ENCODE measurements around the gene PGBD1.
"Not testable (repeated sequence)": the region's sequence is repeated elsewhere in the genome, so short reads cannot be mapped to it uniquely, and the experiment has no call there.

The PGBD1 gene

DNA sequence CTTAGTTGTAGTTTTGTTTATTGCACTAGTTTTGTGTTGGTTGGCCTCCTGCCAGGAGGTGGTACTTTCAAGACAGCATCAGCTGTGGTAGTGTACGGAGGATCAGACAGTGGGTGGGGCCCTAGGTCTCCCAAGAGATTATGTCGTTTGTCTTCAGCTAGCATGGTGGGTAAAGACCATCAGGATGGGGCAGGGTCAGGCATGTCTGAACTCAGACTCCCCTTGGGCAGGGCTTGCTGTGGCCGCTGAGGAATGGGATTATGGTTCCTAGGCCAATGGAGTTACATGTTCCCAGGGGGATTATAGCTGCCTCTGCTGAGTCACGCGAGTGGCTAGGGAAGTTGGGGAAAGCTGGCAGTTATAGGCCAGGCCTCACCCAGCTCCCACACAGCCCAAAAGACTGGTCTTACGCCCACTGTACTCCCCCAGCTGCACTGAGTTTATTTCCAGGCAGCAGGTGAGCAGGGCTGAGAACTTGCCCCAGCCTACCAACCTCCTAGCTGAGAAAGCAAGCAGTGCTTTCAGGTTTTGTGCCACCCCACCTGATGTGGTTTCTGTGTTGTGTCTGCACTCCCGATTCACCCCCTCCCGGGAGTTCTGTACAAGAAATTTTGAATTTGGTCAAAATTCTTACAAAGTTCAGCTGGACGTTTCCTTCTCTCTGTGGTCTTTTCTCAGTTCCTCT, 29.9 kb downstream of the PGBD1 start:
- Histone ChIP-seq H3K79me2 (ENCODE audit: control insufficient read depth, low read length) (no peaks in the 10 kb centered on the region), H3K4me2 (ENCODE audit: low read length) (no peak overlapping the region), H3K4me3 (ENCODE audit: low read length) (no peak overlapping the region), H3F3A (ENCODE audit: control insufficient read depth, insufficient read depth) (no peaks in the 10 kb centered on the region), H3K27me3 (ENCODE audit: control insufficient read depth, low read length) (no peaks in the 10 kb centered on the region), H3K4me1 (ENCODE audit: control insufficient read depth, low read length) (0 out of 2 replicates have a peak, but pooled peaks cover 5% of the 10 kb centered on the region), H3K9me2 (replicated peaks; ENCODE audit: control insufficient read depth, low read length) (no peaks in the 10 kb centered on the region), H3K9me3 (ENCODE audit: control insufficient read depth, insufficient read depth, low read length) (no peaks in the 10 kb centered on the region; the same call in 1 of the 2 replicates), H3K36me3 (ENCODE audit: control insufficient read depth, low read length) (no peaks in the 10 kb centered on the region), H3K27ac (ENCODE audit: low read depth, low read length) (no peak overlapping the region), H4K20me1 (ENCODE audit: control insufficient read depth, insufficient read depth, low read depth, low read length) (no peaks in the 10 kb centered on the region)
- TF ChIP-seq EZH2phosphoT487 (IDR thresholded peaks at IDR 0.05; ENCODE audit: borderline replicate concordance, low read length): no peak
- TF ChIP-seq, protein P1, sequence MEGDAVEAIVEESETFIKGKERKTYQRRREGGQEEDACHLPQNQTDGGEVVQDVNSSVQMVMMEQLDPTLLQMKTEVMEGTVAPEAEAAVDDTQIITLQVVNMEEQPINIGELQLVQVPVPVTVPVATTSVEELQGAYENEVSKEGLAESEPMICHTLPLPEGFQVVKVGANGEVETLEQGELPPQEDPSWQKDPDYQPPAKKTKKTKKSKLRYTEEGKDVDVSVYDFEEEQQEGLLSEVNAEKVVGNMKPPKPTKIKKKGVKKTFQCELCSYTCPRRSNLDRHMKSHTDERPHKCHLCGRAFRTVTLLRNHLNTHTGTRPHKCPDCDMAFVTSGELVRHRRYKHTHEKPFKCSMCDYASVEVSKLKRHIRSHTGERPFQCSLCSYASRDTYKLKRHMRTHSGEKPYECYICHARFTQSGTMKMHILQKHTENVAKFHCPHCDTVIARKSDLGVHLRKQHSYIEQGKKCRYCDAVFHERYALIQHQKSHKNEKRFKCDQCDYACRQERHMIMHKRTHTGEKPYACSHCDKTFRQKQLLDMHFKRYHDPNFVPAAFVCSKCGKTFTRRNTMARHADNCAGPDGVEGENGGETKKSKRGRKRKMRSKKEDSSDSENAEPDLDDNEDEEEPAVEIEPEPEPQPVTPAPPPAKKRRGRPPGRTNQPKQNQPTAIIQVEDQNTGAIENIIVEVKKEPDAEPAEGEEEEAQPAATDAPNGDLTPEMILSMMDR (IDR thresholded peaks at IDR 0.05; ENCODE audit: low read depth, low read length, poor library complexity, severe bottlenecking): no peak

DNA sequence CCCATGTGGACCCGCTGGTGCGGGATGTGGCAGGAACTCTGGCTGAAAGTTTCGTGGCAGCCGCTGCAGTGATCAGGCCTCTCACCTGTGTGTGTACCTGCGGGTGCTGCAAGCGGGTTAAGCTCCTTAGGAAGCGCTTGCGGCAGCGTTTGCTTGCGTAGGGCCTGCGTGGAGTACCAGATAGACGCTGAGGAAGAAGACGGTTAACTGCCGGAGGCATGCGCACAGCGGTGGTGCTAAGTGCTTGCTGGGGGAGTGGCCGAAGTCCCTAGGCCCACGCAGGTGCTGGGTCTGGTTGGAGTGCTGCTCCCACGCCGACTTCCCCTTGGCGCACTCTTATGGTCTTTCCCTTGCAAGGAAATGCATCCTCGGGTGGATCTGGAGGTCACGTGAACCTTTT, 31.6 kb downstream of the PGBD1 start:
- Histone ChIP-seq H3K4me1 (ENCODE audit: control insufficient read depth, low read length) (0 out of 2 replicates have a peak, but pooled peaks cover 5% of the 10 kb centered on the region), H3K4me2 (ENCODE audit: low read length) (no peak overlapping the region), H3K9me2 (replicated peaks; ENCODE audit: control insufficient read depth, low read length) (no peaks in the 10 kb centered on the region), H3F3A (ENCODE audit: control insufficient read depth, insufficient read depth) (no peaks in the 10 kb centered on the region), H3K4me3 (ENCODE audit: low read length) (no peak overlapping the region), H3K79me2 (ENCODE audit: control insufficient read depth, low read length) (no peaks in the 10 kb centered on the region), H3K36me3 (ENCODE audit: control insufficient read depth, low read length) (no peaks in the 10 kb centered on the region), H3K27ac (ENCODE audit: low read depth, low read length) (no peak overlapping the region), H4K20me1 (ENCODE audit: control insufficient read depth, insufficient read depth, low read depth, low read length) (no peaks in the 10 kb centered on the region), H3K9me3 (ENCODE audit: control insufficient read depth, insufficient read depth, low read length) (no peaks in the 10 kb centered on the region; the same call in 1 of the 2 replicates), H3K27me3 (ENCODE audit: control insufficient read depth, low read length) (no peaks in the 10 kb centered on the region)
- no peak for TF ChIP-seq EZH2phosphoT487 (IDR thresholded peaks at IDR 0.05; ENCODE audit: borderline replicate concordance, low read length)
- TF ChIP-seq, protein P1 (IDR thresholded peaks at IDR 0.05; ENCODE audit: low read depth, low read length, poor library complexity, severe bottlenecking): no peak

DNA sequence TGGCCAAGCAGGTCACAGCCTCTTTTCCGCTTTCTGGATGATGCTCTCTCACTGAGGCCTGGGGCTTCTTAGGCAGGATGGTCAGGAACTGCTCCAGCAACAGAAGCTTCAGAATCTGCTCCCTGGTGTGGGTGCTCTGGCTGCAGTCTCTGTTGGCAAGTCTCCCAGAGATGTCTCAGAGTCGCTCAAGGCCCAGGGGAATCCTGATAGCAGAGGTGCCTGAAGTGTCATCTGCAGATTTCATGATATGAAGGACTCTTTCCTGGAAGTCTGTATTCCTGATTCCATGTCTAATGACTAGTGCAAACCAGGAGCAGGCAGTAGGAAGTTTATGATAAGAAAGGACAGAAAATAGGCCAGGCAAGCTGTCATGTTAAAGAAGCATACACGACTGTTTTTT, 34.3 kb downstream of the PGBD1 start:
- no peak overlapping the region for H3K27ac ChIP-seq (ENCODE audit: low read depth, low read length)
- H3K9me2 ChIP-seq (replicated peaks; ENCODE audit: control insufficient read depth, low read length): no peaks in the 10 kb centered on the region
- H4K20me1 ChIP-seq (ENCODE audit: control insufficient read depth, insufficient read depth, low read depth, low read length): no peaks in the 10 kb centered on the region
- no peaks in the 10 kb centered on the region for H3K79me2 ChIP-seq (ENCODE audit: control insufficient read depth, low read length)
- TF ChIP-seq, protein P1 (IDR thresholded peaks at IDR 0.05; ENCODE audit: low read depth, low read length, poor library complexity, severe bottlenecking): no peak
- TF ChIP-seq EZH2phosphoT487 (IDR thresholded peaks at IDR 0.05; ENCODE audit: borderline replicate concordance, low read length): no peak
- H3F3A ChIP-seq (ENCODE audit: control insufficient read depth, insufficient read depth): no peaks in the 10 kb centered on the region
- no peak overlapping the region for H3K4me2 ChIP-seq (ENCODE audit: low read length)
- H3K36me3 ChIP-seq (ENCODE audit: control insufficient read depth, low read length): no peaks in the 10 kb centered on the region
- no peaks in the 10 kb centered on the region; the same call in 1 of the 2 replicates for H3K9me3 ChIP-seq (ENCODE audit: control insufficient read depth, insufficient read depth, low read length)
- H3K4me3 ChIP-seq (ENCODE audit: low read length): no peak overlapping the region
- H3K27me3 ChIP-seq (ENCODE audit: control insufficient read depth, low read length): no peaks in the 10 kb centered on the region
- 0 out of 2 replicates have a peak, but pooled peaks cover 5% of the 10 kb centered on the region for H3K4me1 ChIP-seq (ENCODE audit: control insufficient read depth, low read length)

DNA sequence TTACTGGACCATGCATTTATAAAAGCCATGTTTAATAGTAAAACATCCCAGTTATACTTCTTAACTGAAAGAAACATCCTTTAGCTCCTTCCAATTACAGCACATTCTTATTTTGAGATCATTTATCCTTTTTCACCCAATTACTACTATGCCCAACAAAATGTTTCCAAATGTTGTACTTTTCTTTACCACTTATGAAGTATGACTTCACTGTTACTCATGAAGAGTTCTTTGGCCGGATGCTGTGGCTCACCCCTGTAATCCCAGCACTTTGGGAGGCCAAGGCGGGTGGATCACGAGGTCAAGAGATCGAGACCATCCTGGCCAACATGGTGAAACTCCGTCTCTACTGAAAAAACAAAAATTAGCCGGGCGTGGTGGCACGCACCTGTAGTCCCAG, 36.5 kb downstream of the PGBD1 start:
- not testable (repeated sequence) for H3K27me3 ChIP-seq (ENCODE audit: control insufficient read depth, low read length); H3K27ac ChIP-seq (ENCODE audit: low read depth, low read length); H3K4me2 ChIP-seq (ENCODE audit: low read length); H3K4me3 ChIP-seq (ENCODE audit: low read length); H3K36me3 ChIP-seq (ENCODE audit: control insufficient read depth, low read length); H3K79me2 ChIP-seq (ENCODE audit: control insufficient read depth, low read length); H4K20me1 ChIP-seq (ENCODE audit: control insufficient read depth, insufficient read depth, low read depth, low read length); H3K4me1 ChIP-seq (ENCODE audit: control insufficient read depth, low read length); H3F3A ChIP-seq (ENCODE audit: control insufficient read depth, insufficient read depth); H3K9me2 ChIP-seq (replicated peaks; ENCODE audit: control insufficient read depth, low read length); H3K9me3 ChIP-seq (ENCODE audit: control insufficient read depth, insufficient read depth, low read length)

All from DOHH2 (cell line).